Measurements from ENCODE around the gene C1QL2. TPM values are rescaled to one million over a fixed set of nuclear protein-coding genes. Genes with fewer than 3 reads are reported as not detected.

The C1QL2 gene
- total and polyA plus RNA-seq, 8 donors, result not detected

- no peaks in the 10 kb centered on the region for H3K4me1 ChIP-seq
- H3K27me3 ChIP-seq, result peaks cover 0 to 34% (median 0%) of the 10 kb centered on the region in 3 donors
- DNase-seq, result peak in 1 of 2 donors; percentile 16
- 64 to 69% (median 68%) methylated on average over 7 to 8 of the region's 8 CpGs for WGBS, 5 donors
- H3K36me3 ChIP-seq, result no peaks in the 10 kb centered on the region
- H3K27ac ChIP-seq, result no peak overlapping the region
- no peak overlapping the region for H3K4me3 ChIP-seq
- TF ChIP-seq POLR2AphosphoS5 (IDR thresholded peaks at IDR 0.05), result no peak
- TF ChIP-seq, protein P1, sequence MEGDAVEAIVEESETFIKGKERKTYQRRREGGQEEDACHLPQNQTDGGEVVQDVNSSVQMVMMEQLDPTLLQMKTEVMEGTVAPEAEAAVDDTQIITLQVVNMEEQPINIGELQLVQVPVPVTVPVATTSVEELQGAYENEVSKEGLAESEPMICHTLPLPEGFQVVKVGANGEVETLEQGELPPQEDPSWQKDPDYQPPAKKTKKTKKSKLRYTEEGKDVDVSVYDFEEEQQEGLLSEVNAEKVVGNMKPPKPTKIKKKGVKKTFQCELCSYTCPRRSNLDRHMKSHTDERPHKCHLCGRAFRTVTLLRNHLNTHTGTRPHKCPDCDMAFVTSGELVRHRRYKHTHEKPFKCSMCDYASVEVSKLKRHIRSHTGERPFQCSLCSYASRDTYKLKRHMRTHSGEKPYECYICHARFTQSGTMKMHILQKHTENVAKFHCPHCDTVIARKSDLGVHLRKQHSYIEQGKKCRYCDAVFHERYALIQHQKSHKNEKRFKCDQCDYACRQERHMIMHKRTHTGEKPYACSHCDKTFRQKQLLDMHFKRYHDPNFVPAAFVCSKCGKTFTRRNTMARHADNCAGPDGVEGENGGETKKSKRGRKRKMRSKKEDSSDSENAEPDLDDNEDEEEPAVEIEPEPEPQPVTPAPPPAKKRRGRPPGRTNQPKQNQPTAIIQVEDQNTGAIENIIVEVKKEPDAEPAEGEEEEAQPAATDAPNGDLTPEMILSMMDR (IDR thresholded peaks at IDR 0.05), result no peak
- TF ChIP-seq POLR2A (IDR thresholded peaks at IDR 0.05), result no peak
- TF ChIP-seq EP300 (IDR thresholded peaks at IDR 0.05), result no peak
- peaks cover 0 to 17% (median 12%) of the 10 kb centered on the region in 4 donors for H3K9me3 ChIP-seq
- intact Hi-C loops (cut with DNase I; ENCODE audit: low total_unique reads), result no loop called here
These were observed 47.2 kb downstream of the C1QL2 start for GRCh38 chr2:119111115-119111975.

DNA sequence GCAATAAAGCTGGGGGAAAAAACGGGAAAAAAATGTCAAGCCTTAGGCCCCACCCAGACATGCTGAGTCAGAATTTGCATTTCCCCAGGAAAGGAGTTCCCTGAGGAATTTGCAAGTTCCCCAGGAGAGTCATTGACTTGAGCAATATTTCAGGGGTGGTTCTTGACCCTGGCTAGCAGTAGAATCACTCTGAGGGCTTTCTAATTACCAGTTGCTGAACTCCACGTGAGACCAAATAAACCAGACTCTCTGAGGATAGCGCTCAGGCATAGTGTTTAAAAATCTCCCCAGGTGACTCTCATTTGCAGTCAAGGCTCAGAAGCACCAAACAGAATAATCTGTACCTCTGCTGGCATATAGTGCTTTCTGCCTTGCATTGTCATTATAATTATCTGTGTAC is 48.7 kb downstream of the C1QL2 start:
- peaks cover 0 to 17% (median 12%) of the 10 kb centered on the region in 4 donors for H3K9me3 ChIP-seq
- no peaks in the 10 kb centered on the region for H3K36me3 ChIP-seq
- TF ChIP-seq EP300 (IDR thresholded peaks at IDR 0.05) (no peak), POLR2AphosphoS5 (IDR thresholded peaks at IDR 0.05) (no peak)
- peaks cover 0 to 28% (median 0%) of the 10 kb centered on the region in 3 donors for H3K27me3 ChIP-seq
- WGBS, 5 donors, result 41 to 56% (median 49%) methylated on average over 3 of the region's 3 CpGs
- H3K4me1 ChIP-seq, result no peaks in the 10 kb centered on the region
- no peak overlapping the region for H3K4me3 ChIP-seq
- no peak for DNase-seq
- intact Hi-C loops (cut with DNase I; ENCODE audit: low total_unique reads), result no loop called here
- no peak overlapping the region for H3K27ac ChIP-seq

- intact Hi-C loops (cut with DNase I; ENCODE audit: low total_unique reads), result no loop called here
- Histone ChIP-seq H3K27ac (no peak overlapping the region), H3K27me3 (peaks cover 0 to 13% (median 0%) of the 10 kb centered on the region in 3 donors), H3K4me3 (no peak overlapping the region), H3K9me3 (peaks cover 0 to 23% (median 16%) of the 10 kb centered on the region in 4 donors), H3K36me3 (no peaks in the 10 kb centered on the region), H3K4me1 (no peaks in the 10 kb centered on the region)
- TF ChIP-seq POLR2AphosphoS5 (IDR thresholded peaks at IDR 0.05), result no peak
- TF ChIP-seq, protein P1 (IDR thresholded peaks at IDR 0.05), result no peak
- TF ChIP-seq EP300 (IDR thresholded peaks at IDR 0.05), result no peak
- TF ChIP-seq POLR2A (IDR thresholded peaks at IDR 0.05), result no peak
- no peak for DNase-seq
- WGBS, 5 donors, result 45 to 62% (median 52%) methylated on average over 3 of the region's 3 CpGs
These were observed 50.4 kb downstream of the C1QL2 start for GRCh38 chr2:119108186-119108585.

DNA sequence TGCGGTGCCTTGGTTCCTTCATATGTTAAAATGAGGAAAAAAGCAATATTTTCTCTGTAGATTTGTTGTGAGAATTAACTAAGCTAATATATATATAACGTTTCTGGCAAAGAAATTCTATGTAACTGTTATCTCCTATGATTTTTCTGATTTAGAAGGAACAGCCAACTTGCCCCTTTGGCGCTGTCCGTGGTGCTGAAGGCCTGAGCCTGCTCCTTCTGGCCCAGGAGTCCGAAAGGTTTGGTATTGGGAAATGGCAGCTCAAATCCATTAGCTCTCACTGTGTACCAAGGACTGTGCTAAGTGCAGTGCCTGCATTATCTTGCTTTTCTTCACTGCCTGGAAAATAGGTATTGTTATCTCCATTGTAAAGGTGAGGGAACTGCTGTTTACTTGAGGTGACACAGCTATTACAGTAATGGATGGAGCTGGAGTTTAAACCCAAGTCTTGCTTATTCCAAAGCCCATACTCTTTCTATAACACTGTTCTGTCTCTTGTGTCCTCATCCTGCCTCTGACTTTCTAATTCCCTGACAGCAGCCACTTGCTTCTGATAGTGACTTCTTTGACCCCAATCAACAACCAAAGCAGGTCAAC is 52.2 kb downstream of the C1QL2 start:
- intact Hi-C loops (cut with DNase I; ENCODE audit: low total_unique reads), result no loop called here
- Histone ChIP-seq H3K36me3 (no peaks in the 10 kb centered on the region), H3K4me3 (no peak overlapping the region), H3K27me3 (peaks cover 0 to 4% (median 0%) of the 10 kb centered on the region in 3 donors), H3K4me1 (no peaks in the 10 kb centered on the region), H3K9me3 (peaks cover 0 to 24% (median 16%) of the 10 kb centered on the region in 4 donors), H3K27ac (no peak overlapping the region)
- TF ChIP-seq POLR2A (IDR thresholded peaks at IDR 0.05) (no peak), EP300 (IDR thresholded peaks at IDR 0.05) (no peak), POLR2AphosphoS5 (IDR thresholded peaks at IDR 0.05) (no peak)
- TF ChIP-seq, protein P1 (IDR thresholded peaks at IDR 0.05), result no peak
- DNase-seq, result peak; percentile 43 to 71
- 29 to 33% (median 32%) methylated on average over 5 of the region's 5 CpGs for WGBS, 5 donors

Small RNA genes within 50 kb of the gene (small RNA-seq; reads per million reads assigned to genes)
- gene RN7SL468P, result 0 reads per million in 4 donors

Other genes with a start within 250 kb of the C1QL2 start
- gene MARCO, start 216.6 kb downstream of the C1QL2 start, total RNA-seq, result 10 to 100 TPM in 1 of 5 donors, 1 to 10 TPM in 2, under 1 TPM in 1, not detected in 1; 0.45 to 16.3 (median 1.7) TPM
- 1 to 10 TPM in 2 of 3 donors, under 1 TPM in 1; 0.78 to 3.8 (median 2.8) TPM for gene MARCO, start 216.6 kb downstream of the C1QL2 start, polyA plus RNA-seq
- 10 to 100 TPM in 3 of 5 donors, 1 to 10 TPM in 2; 5.3 to 56.7 (median 37.4) TPM for gene STEAP3, start 65.1 kb upstream of the C1QL2 start, total RNA-seq
- gene STEAP3, start 65.1 kb upstream of the C1QL2 start, polyA plus RNA-seq, result 10 to 100 TPM in 2 of 3 donors, 1 to 10 TPM in 1; 2.9 to 12.8 (median 12.5) TPM
- gene C2orf76, start 208.1 kb upstream of the C1QL2 start, total RNA-seq, result 10 to 100 TPM in 1 of 5 donors, 1 to 10 TPM in 3, not detected in 1; 6.7 to 15.2 (median 8.3) TPM
- gene C2orf76, start 208.1 kb upstream of the C1QL2 start, polyA plus RNA-seq, result 10 to 100 TPM; 20.3 to 30.9 (median 23.8) TPM
- 10 to 100 TPM; 23.2 to 87.6 (median 44.9) TPM for gene DBI, start 208.2 kb upstream of the C1QL2 start, total RNA-seq
- 100 to 1,000 TPM; 448 to 605 (median 546) TPM for gene DBI, start 208.2 kb upstream of the C1QL2 start, polyA plus RNA-seq